ENCODE data around the gene C9orf72. TPM values are rescaled to one million over a fixed set of nuclear protein-coding genes. Genes with fewer than 3 reads are reported as not detected.

C9orf72 gene
- total RNA-seq, 1 donor from 2014 or later, result 20.3 TPM

- no peak for TF ChIP-seq CTCF (IDR thresholded peaks at IDR 0.05; ENCODE audit: insufficient read depth, low read length, severe bottlenecking)
- DNase-seq (ENCODE audit: low read depth) (no peak), FAIRE-seq (no peak)
- Histone ChIP-seq H3K36me3 (ENCODE audit: control insufficient read depth, insufficient read depth, low read length) (no peaks in the 10 kb centered on the region), H3K27me3 (ENCODE audit: control insufficient read depth, insufficient read depth, low read length) (no peaks in the 10 kb centered on the region), H3K4me3 (ENCODE audit: low read depth, low read length) (no peak overlapping the region)
These were observed 55.3 kb downstream of the C9orf72 start for GRCh38 chr9:27518006-27518405.

DNA sequence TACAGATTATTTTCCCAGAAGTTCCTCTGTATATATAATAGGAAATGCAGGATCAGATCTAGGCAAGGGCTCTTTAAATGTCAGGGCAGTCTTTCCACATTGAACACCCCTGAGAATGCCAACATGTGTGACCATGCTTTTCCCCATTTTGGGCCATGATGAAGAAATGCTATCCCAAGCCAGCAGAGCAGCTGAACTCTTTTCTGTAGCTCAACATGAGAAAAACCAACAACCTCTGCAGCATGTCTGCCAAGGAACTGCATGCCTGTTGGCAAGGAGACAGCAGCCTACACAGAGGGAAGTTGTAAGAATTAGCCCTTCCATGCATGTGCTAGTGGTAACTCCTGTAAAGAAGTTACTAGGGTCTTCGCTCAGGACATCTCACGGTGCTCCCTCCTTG, 58.7 kb downstream of the C9orf72 start:
- no peaks in the 10 kb centered on the region for H3K27me3 ChIP-seq (ENCODE audit: control insufficient read depth, insufficient read depth, low read length)
- no peak for DNase-seq (ENCODE audit: low read depth)
- FAIRE-seq, result no peak
- no peaks in the 10 kb centered on the region for H3K36me3 ChIP-seq (ENCODE audit: control insufficient read depth, insufficient read depth, low read length)
- H3K4me3 ChIP-seq (ENCODE audit: low read depth, low read length), result no peak overlapping the region
- TF ChIP-seq CTCF (IDR thresholded peaks at IDR 0.05; ENCODE audit: insufficient read depth, low read length, severe bottlenecking), result no peak

- Histone ChIP-seq H3K27me3 (ENCODE audit: control insufficient read depth, insufficient read depth, low read length) (no peaks in the 10 kb centered on the region), H3K36me3 (ENCODE audit: control insufficient read depth, insufficient read depth, low read length) (no peaks in the 10 kb centered on the region), H3K4me3 (ENCODE audit: low read depth, low read length) (no peak overlapping the region)
- DNase-seq (ENCODE audit: low read depth) (no peak), FAIRE-seq (no peak)
- TF ChIP-seq CTCF (IDR thresholded peaks at IDR 0.05; ENCODE audit: insufficient read depth, low read length, severe bottlenecking), result no peak
These were observed 61.5 kb downstream of the C9orf72 start for GRCh38 chr9:27511771-27512170.

- Histone ChIP-seq H3K4me3 (ENCODE audit: low read depth, low read length) (no peak overlapping the region), H3K27me3 (ENCODE audit: control insufficient read depth, insufficient read depth, low read length) (no peaks in the 10 kb centered on the region), H3K36me3 (ENCODE audit: control insufficient read depth, insufficient read depth, low read length) (no peaks in the 10 kb centered on the region)
- DNase-seq (ENCODE audit: low read depth), result no peak
- no peak for FAIRE-seq
- no peak for TF ChIP-seq CTCF (IDR thresholded peaks at IDR 0.05; ENCODE audit: insufficient read depth, low read length, severe bottlenecking)
These were observed 62.5 kb downstream of the C9orf72 start for GRCh38 chr9:27510780-27511179.

DNA sequence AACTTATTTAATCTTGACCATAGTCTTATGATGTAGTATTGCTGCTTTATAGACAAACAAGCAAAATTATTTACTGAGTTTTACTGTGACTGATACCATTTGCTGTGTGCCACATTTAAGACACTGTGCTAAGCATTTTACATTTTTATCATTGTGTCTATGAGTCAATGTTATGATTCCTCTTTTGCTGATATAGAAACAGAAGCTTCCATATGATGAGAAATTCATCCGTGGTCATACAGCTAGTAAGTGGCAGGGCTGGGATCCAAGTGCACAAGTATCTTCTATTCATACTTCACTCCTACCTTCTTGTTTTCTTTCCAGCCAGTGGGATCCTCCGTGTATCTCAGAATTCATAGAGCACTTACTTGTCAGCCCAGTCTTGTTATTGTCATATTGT, 66.3 kb downstream of the C9orf72 start:
- no peaks in the 10 kb centered on the region for H3K27me3 ChIP-seq (ENCODE audit: control insufficient read depth, insufficient read depth, low read length)
- no peak overlapping the region for H3K4me3 ChIP-seq (ENCODE audit: low read depth, low read length)
- FAIRE-seq (no peak), DNase-seq (ENCODE audit: low read depth) (no peak)
- TF ChIP-seq CTCF (IDR thresholded peaks at IDR 0.05; ENCODE audit: insufficient read depth, low read length, severe bottlenecking), result no peak
- no peaks in the 10 kb centered on the region for H3K36me3 ChIP-seq (ENCODE audit: control insufficient read depth, insufficient read depth, low read length)

- TF ChIP-seq CTCF (IDR thresholded peaks at IDR 0.05; ENCODE audit: insufficient read depth, low read length, severe bottlenecking), result no peak
- DNase-seq (ENCODE audit: low read depth), result peak; percentile 85
These were observed 67.5 kb downstream of the C9orf72 start for GRCh38 chr9:27505744-27506161.

More at GRCh38 chr9:27505744-27506161, 67.5 kb downstream of the C9orf72 start:
- no peaks in the 10 kb centered on the region for H3K36me3 ChIP-seq (ENCODE audit: control insufficient read depth, insufficient read depth, low read length)
- H3K27me3 ChIP-seq (ENCODE audit: control insufficient read depth, insufficient read depth, low read length), result no peaks in the 10 kb centered on the region
- FAIRE-seq, result peak; percentile 73
- H3K4me3 ChIP-seq (ENCODE audit: low read depth, low read length), result no peak overlapping the region

All from bronchial epithelial cell (primary cell).